GM06990 (cell line): ENCODE measurements around the gene LRMDA.

Experiments
- DNase-seq: peaks from one replicate; pipeline ENCODE4 v3.0.0-alpha.2; 2011; ENCODE audit not compliant: insufficient read length; ENCODE audit errors: extremely low read depth
- H3K27me3 ChIP-seq: replicated peaks from 2 replicates; pipeline ENCODE4 v1.6.0; 2011; ENCODE audit warnings: low read length; ENCODE audit not compliant: control insufficient read depth, insufficient read depth
- H3K36me3 ChIP-seq: 2 replicates; pipeline ENCODE4 v1.5.1; 2011; ENCODE audit warnings: low read length; ENCODE audit not compliant: control insufficient read depth, insufficient read depth
- H3K4me3 ChIP-seq: replicated peaks from 2 replicates; pipeline ENCODE4 v1.5.1; 2011; ENCODE audit warnings: low read depth, mild to moderate bottlenecking, control low read depth, low read length
- TF ChIP-seq, protein P1 (sequence below): IDR thresholded peaks from 2 replicates; pipeline ENCODE4 v1.5.1; 2011; ENCODE audit warnings: low read length, control low read depth, mild to moderate bottlenecking, inconsistent platforms; ENCODE audit not compliant: insufficient read depth, poor library complexity, severe bottlenecking

The LRMDA gene

DNA sequence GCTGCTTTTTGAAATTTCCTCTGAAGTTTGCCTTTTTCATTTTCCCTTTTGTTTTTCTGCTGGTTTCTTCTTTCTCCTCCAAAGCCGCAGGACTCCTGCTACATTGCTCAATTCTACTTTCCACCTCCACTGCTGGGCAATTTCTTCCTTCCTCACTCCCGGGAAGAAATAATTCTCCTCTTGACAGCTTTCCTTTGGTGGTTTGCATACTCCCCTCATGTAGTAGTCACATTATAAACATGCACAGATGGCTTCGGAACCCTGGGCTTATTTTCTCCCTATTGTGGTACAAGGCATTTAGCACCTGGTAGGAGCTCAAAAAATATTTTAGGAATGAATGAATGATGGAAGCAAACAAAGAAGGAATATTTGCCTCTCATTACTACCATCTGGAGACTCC is 977.2 kb downstream of the LRMDA start:
- TF ChIP-seq, protein P1, sequence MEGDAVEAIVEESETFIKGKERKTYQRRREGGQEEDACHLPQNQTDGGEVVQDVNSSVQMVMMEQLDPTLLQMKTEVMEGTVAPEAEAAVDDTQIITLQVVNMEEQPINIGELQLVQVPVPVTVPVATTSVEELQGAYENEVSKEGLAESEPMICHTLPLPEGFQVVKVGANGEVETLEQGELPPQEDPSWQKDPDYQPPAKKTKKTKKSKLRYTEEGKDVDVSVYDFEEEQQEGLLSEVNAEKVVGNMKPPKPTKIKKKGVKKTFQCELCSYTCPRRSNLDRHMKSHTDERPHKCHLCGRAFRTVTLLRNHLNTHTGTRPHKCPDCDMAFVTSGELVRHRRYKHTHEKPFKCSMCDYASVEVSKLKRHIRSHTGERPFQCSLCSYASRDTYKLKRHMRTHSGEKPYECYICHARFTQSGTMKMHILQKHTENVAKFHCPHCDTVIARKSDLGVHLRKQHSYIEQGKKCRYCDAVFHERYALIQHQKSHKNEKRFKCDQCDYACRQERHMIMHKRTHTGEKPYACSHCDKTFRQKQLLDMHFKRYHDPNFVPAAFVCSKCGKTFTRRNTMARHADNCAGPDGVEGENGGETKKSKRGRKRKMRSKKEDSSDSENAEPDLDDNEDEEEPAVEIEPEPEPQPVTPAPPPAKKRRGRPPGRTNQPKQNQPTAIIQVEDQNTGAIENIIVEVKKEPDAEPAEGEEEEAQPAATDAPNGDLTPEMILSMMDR = no peak
- Histone ChIP-seq H3K36me3 (no peaks in the 10 kb centered on the region), H3K4me3 (no peak overlapping the region), H3K27me3 (no peaks in the 10 kb centered on the region)
- no peak for DNase-seq

DNA sequence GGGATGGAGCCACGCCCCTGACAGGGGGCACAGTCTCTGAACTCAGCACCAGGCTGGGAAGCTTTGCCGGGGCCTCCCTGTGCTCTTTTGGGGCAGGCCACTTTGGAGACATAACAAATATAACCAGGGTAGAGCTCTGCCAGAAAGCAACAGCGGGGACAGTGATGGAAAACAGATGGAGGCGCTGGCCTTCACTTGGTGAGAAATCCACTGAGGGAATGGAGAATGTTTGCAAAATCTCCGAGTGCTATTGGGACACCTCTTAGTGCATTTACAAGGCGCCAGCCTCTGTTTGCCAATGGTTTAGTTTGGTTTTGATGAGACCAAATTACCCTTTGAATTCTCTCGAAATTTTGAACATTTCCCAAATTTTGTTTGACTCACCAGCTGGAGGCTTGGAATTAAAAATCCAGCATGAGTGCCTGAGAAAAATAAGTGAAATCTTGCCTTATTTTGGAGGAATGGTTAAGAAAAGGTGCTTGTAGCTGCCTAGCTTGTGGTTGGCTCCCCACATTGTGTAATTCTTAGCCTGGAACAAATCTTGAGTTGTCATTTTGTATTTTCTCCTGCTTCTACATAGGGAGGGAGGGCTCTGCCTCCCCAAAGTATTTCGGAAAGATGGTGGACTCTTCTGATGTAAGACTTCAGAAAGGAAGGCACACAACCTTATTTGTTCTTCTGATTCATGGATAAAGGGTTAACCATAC is 980.5 kb downstream of the LRMDA start:
- no peak for DNase-seq
- TF ChIP-seq, protein P1 = no peak
- Histone ChIP-seq H3K27me3 (no peaks in the 10 kb centered on the region), H3K36me3 (no peaks in the 10 kb centered on the region), H3K4me3 (no peak overlapping the region)

DNA sequence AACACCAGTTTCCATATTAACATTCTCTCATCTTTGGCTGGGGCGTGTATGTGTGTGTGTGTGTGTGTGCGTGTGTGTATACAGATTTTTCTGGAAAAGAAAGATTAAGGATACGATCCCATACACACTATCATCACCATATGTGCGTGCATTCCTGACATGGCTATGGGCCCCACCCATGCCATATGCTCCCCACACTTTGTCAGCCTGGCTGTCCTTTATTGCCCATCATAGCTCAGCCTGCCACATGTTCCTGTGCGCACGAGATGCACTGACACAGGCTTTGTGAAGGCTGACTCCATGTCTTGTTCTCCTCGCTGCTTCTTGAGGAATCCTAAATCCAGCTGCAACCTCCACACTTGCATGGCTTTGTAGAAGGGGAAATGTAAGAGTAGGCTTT is 984.1 kb downstream of the LRMDA start:
- Histone ChIP-seq H3K4me3 (no peak overlapping the region), H3K36me3 (no peaks in the 10 kb centered on the region), H3K27me3 (no peaks in the 10 kb centered on the region)
- no peak for DNase-seq
- TF ChIP-seq, protein P1 = no peak

DNA sequence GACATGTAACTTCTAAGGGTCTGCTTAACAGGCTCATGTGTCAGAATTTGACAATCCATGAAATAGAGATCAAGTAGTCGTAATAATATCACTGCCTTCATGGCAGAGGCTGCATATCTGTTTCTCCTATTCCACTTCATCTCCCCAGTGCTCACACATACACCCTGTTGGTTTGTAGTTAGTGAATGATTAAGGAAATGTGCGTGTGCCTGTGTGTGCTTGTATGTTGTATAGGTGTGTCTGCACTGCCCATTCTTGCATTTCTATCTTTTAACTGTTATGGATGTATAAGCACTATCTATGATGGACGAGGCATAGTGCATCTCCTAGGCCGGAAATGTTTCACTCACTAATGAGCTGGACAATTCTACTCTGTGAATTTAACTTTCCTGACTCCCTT is 985.2 kb downstream of the LRMDA start:
- TF ChIP-seq, protein P1 = no peak
- Histone ChIP-seq H3K27me3 (no peaks in the 10 kb centered on the region), H3K36me3 (no peaks in the 10 kb centered on the region), H3K4me3 (no peak overlapping the region)
- DNase-seq = no peak

DNA sequence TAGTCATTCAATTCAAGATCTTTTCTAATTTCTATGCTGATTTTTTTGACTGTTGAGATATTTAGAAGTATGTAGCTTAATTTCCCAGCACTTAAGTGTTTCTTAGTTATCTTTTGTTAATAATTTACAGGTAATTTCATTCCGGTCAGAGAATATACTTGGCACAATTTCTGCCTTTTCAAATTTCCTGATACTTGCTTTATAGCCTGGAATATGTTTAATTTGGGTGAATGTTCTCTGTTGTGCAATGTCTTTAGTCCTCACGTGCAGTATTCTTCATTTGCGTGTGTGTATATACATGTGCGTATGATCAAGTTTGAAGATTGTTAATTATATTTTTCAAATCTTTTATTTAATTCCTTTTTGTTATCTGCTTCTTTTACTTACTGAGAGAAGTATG is 989.3 kb downstream of the LRMDA start:
- no peak overlapping the region for H3K4me3 ChIP-seq
- no peaks in the 10 kb centered on the region for H3K27me3 ChIP-seq
- no peak for DNase-seq
- TF ChIP-seq, protein P1 = no peak
- no peaks in the 10 kb centered on the region for H3K36me3 ChIP-seq

DNA sequence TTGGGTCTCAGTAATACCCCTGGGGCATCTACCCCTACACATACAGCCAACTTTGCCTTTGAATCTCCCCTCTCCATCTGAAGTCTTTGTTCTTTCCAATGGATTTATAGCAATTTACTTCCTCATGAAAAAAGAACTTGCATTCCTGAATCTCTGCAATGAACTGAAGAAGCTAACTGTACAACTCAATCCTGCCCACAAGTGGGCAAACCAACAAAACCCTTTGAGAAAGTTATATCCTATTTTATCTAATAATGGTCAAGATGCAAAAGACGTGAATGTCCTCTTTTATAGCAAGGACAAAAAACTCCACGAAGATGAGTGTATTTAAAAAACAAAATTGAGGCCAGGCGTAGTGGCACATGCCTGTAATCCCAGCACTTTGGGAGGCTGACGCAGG is 991.3 kb downstream of the LRMDA start:
- H3K36me3 ChIP-seq = no peaks in the 10 kb centered on the region
- DNase-seq = no peak
- no peak overlapping the region for H3K4me3 ChIP-seq
- TF ChIP-seq, protein P1 = no peak
- no peaks in the 10 kb centered on the region for H3K27me3 ChIP-seq
